SH-SY5Y (cell line): ENCODE results near the gene CLEC16A.

Experiments
- GATA2 ChIP-seq: IDR thresholded peaks from 2 replicates; pipeline ENCODE4 v1.6.1; 2011; ENCODE audit warnings: mild to moderate bottlenecking, low read depth, low read length
- GATA3 ChIP-seq: IDR thresholded peaks from 2 replicates; pipeline ENCODE4 v1.6.1; 2011; ENCODE audit warnings: low read depth, mild to moderate bottlenecking, low read length, moderate library complexity

Gene CLEC16A

GRCh38 chr16:10999300-10999699 lies 54.9 kb downstream of the CLEC16A start:
- no peak for TF ChIP-seq GATA3
- no peak for TF ChIP-seq GATA2

DNA sequence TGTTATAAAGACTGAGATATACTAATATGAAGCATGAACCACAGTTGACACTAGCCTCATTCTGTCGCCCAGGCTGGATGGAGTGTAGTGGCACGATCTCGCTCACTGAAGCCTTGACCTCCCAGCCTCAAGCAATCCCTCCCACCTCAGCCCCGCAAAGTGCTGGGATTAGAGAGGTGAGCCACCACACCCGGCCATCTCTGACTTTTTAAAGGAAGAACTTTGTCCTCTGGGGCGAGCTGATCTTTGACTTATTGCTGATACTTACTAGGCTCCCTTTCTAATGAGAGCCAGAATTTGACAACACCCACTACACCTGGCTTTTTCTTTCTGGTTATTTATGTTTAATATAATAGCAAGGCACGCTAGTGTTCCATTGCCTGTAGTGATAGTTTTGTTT lies 57.2 kb downstream of the CLEC16A start:
- no peak for TF ChIP-seq GATA2
- no peak for TF ChIP-seq GATA3

DNA sequence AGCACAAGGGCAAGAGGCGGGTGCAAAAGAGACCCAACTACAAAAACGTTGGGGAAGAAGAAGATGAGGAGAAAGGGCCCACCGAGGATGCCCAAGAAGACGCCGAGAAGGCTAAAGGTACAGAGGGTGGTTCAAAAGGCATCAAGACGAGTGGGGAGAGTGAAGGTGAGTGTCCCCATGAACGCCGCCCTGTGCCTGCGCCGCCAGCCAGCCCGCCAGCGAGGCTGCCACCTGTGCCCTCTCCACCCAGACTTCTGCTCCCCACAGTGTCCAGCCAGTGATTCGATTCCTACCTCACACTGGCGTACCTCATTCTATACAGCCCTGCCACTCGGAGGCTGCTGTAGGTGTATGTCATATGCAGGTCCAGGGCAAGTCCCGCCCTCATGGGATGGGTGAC lies 58.8 kb downstream of the CLEC16A start:
- TF ChIP-seq GATA2: no peak
- no peak for TF ChIP-seq GATA3

- no peak for TF ChIP-seq GATA2
- no peak for TF ChIP-seq GATA3
These were observed 60.0 kb downstream of the CLEC16A start for GRCh38 chr16:11004351-11004750.

- TF ChIP-seq GATA3 (no peak), GATA2 (no peak)
These were observed 60.7 kb downstream of the CLEC16A start for GRCh38 chr16:11004973-11005610.

DNA sequence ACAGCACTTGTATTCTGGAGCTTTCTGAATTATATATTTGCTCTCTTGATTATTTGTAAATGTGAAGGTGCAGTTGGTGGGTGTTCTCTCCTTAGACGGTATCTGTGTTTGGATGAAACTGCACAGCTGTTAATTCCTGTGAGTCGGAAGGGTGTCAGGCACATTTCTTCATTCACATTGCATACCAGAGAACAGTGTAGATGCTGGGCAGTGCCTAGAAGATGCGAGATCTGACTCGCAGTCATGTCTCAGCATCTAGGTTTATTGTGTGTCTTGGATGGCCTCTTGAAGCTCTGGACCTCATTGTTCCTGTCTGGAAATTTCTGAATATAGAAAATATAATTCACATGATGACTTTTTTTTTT lies 61.2 kb downstream of the CLEC16A start:
- TF ChIP-seq GATA3 (no peak), GATA2 (no peak)

- TF ChIP-seq GATA3 (no peak), GATA2 (no peak)
These were observed 62.3 kb downstream of the CLEC16A start for GRCh38 chr16:11006656-11007055.

DNA sequence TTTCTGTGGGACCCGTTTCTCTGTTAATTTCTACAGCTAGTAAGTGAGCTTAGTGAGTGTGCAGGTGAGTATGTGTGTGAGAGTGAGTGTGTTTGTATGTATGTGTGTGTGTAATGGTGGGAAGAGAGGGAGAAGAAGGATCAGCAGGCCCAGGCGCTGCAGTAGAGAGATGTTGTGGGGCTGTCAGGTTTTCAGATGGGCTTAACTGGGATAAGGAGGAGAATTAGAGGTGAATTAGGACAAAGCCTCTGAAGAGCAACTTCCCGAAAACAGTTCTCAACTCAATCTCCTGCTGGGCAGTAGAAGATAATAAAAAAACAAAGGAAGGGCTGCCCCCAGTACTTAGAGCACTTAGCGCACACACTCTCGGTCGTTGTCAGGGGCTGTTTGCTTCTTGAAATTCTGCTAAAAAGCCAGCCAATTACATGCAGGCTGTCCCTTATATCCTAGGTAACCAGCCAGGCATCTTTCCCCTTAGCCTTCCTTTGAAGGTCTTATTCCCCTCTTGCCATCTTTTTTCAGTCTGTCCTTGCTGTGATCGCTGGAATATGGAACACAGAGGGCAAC lies 63.4 kb downstream of the CLEC16A start:
- TF ChIP-seq GATA3 (no peak), GATA2 (no peak)

DNA sequence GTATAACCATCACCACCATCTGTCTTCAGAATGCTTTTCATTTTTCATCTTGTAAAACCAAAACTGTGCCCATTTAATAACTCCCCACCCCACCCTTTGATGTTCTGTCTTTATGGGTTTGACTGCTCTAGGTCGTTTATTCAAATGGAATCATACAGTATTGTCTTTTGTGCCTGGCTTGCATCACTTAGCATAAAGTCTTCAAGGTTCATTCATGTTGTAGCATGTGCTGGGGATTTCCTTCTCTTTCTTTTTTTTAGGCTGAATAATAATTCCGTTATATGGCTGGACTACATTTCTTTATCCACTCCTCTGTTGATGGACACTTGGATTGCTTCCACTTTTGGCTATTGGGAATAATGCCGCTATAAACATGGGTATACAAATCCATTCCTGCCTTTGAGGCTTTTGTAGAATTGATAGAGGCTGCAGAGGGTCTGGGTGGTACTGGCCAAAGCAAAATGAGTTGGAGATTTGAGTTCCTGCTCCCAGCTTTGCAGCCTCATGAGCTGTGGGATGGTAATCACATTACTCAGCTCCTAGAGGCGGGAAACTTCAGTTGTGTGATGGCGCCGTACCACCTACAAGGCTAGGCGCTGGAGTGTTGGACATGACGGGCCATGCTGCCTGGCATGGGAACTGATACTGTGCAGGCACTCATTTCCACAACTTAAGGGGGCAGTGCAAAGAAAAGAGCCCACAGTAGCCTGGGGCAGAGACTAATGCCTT lies 64.8 kb downstream of the CLEC16A start:
- TF ChIP-seq GATA3 (no peak), GATA2 (no peak)

DNA sequence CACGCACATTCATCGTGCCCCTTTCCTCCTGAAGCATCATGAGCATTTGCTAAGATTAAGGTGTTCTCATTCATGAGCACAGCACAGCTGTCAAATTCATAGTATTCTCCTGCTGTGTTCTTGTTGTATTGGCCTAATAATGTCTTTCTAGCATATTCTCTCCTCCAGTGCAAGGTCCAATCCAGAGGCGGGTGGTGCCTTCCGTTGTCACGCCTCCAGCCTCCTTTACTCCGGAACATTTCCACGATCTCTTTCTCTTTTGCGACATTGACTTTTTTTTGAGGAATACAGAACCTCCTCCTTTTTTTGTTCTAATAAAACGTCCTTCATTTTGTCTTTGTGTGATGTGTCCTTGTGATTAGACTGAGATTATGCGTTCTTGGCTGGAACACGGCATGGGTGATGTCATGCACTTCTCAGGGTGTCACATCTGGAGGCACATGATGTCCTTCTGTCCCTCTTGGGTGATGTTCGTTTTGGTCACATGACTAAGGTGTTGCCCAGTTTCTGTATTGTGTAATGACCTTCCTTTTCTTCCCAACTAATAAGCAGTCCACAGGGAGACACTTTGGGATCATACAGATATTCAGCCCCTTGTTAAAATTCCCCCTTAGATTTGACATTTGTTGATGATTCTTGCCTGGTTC lies 66.3 kb downstream of the CLEC16A start:
- no peak for TF ChIP-seq GATA3

DNA sequence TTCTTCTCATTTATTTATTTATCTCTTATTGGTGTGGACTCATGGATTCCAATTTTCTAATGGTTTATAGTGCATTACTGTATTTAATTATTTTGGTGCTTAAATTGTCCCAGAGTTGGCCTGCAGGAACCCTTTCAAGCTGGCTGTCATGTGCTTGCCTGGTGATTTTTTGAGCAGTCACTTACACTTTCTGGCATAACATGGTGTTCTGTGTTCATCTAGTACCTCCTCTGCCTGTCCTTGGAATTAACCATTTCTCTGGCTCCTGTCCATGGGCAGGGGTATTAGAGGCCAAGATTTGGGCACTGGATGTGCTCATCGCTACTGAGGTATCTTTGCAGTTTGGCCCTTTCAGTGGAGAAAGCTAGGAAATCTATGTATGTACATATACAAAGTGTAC lies 67.0 kb downstream of the CLEC16A start:
- TF ChIP-seq GATA2 (no peak), GATA3 (no peak)

GRCh38 chr16:11012841-11013240 lies 68.5 kb downstream of the CLEC16A start:
- TF ChIP-seq GATA3: no peak
- no peak for TF ChIP-seq GATA2

GRCh38 chr16:11014136-11014535 lies 69.8 kb downstream of the CLEC16A start:
- TF ChIP-seq GATA2 (no peak), GATA3 (no peak)

GRCh38 chr16:11015076-11015475 lies 70.7 kb downstream of the CLEC16A start:
- TF ChIP-seq GATA3 (no peak), GATA2 (no peak)

GRCh38 chr16:11015607-11016006 lies 71.2 kb downstream of the CLEC16A start:
- TF ChIP-seq GATA3: no peak
- TF ChIP-seq GATA2: no peak
